H1 (cell line): ENCODE data around the gene SH3RF2. TPM values are rescaled to one million over a fixed set of nuclear protein-coding genes. Genes with fewer than 3 reads are reported as not detected.

Experiments
- CHD7 ChIP-seq: fragments of 300-600 bp; sonication (generic); IDR thresholded peaks from 2 replicates; pipeline ENCODE4 v1.7.1; 2012; ENCODE audit warnings: low read length, moderate library complexity, mild to moderate bottlenecking, inconsistent platforms; ENCODE audit not compliant: insufficient replicate concordance
- HDAC6 ChIP-seq: IDR thresholded peaks from one replicate; pipeline ENCODE4 v1.7.1; 2012; ENCODE audit warnings: low read depth, mild to moderate bottlenecking, inconsistent platforms, low read length, moderate library complexity
- TCF12 ChIP-seq: IDR thresholded peaks from 2 replicates; pipeline ENCODE4 v1.6.1; 2011; ENCODE audit warnings: low read depth, mild to moderate bottlenecking, low read length
- USF2 ChIP-seq: IDR thresholded peaks from 2 replicates; pipeline ENCODE4 v1.6.1; 2011; ENCODE audit warnings: low read length, improper control_type of control experiment
- polyA plus RNA-seq, 7 experiments: library from polyadenylated mRNA; depleted of rRNA in 3 of 7; stranded (reverse) in 5 of 7; unstranded in 2 of 7; fragments of >200 nt in 5 of 7; fragments of 200-250 nt in 2 of 7; gene quantifications; 1 replicate in 5 of 7; 2 replicates in 1 of 7; 4 replicates in 1 of 7; pipeline versions ENCODE4 v1.2.1 to v1.2.3, GENCODE V29; 2011 to 2013; ENCODE audit warnings: missing spikeins in 2 of 7, mixed read lengths in 2 of 7
- total RNA-seq: library from RNA; stranded (reverse); fragmentation: NEBNext Ultra II Directional; extraction: Animal tissue kit (Norgen Biotek cat#: 25700); gene quantifications from 2 replicates; pipeline ENCODE4 v1.2.1, GENCODE V29; 2021

SH3RF2 gene
- total and polyA plus RNA-seq, 2 of the 8 experiments (the other 6 are each of a cell fraction or from before 2014, with no cell fraction given) = 0.80 to 0.95 TPM

- TF ChIP-seq CHD7 (no peak), HDAC6 (no peak), TCF12 (no peak), USF2 (no peak)
Measured at GRCh38 chr5:146050086-146050485, 113.7 kb downstream of the SH3RF2 start (continued).
